ENCODE measurements around the gene VPS37B. TPM values are rescaled to one million over a fixed set of nuclear protein-coding genes. Genes with fewer than 3 reads are reported as not detected.

VPS37B gene
- total and polyA plus RNA-seq, 3 experiments from 2014 or later: 19.3 to 30.6 (median 19.9) TPM

DNA sequence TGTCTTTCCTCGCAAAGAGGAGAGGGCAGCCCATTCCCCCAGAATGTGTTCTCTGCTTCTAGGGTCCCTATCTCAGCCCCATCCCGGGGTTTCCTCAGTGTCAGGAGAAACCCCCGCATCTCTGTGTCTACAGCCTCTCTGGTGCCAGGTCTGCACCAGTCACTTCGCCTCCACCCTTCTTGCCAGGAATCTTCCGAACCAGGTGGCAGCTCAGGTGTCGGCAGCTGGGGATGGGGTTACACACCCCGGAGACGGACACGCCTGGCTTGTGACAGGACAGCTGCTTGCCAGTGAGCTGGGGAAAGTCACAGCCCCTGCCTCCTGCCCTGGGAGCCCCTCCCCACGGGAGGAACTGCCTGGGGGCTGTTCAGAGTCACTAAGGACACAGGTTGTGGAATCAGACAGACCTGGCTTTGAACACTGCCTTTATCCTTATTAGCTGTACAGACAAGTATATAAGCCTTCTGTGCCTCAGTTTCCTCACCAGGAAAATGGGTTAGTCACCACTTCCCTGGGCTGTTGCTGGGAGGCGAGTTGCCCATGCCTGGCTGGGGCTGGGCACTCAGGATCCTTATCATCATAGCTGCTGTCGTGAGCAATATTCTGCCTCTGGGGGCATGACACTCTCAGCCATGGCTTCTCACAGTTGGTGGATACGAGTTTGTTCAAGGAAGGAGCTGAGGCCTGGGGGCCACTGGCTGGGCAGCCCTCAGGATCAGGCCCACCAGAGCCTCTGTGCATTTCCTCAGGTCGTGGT lies 49.9 kb downstream of the VPS37B start:
- Mint-ChIP-seq H3K9me3 (no peaks in the 10 kb centered on the region), H3K27me3 (no peaks in the 10 kb centered on the region), H3K4me1 (peaks cover 10 to 15% (median 11%) of the 10 kb centered on the region in 3 donors), H3K36me3 (peaks cover 0 to 28% (median 0%) of the 10 kb centered on the region in 3 donors), H3K27ac (no peak overlapping the region), H3K4me3 (no peak overlapping the region)
- Histone ChIP-seq H3K36me3 (ENCODE audit: insufficient read depth, low read length) (no peaks in the 10 kb centered on the region), H3K4me3 (ENCODE audit: low read length) (no peak overlapping the region), H3K9me3 (ENCODE audit: low read length) (no peaks in the 10 kb centered on the region), H3K4me1 (ENCODE audit: insufficient read depth, low read length) (no peaks in the 10 kb centered on the region), H3K27me3 (ENCODE audit: insufficient read depth, low read length, poor library complexity, severe bottlenecking) (no peaks in the 10 kb centered on the region), H3K27ac (ENCODE audit: low read depth, low read length) (no peak overlapping the region)
- POLR2A ChIA-PET: no interaction called here
- CTCF ChIA-PET: interaction anchor here (0.8 to 1.3 kb wide), 5 partner anchors 8 to 108 kb away, joined by 3 read pairs; no protein-coding TSS in a partner anchor
- DNase-seq: no peak

DNA sequence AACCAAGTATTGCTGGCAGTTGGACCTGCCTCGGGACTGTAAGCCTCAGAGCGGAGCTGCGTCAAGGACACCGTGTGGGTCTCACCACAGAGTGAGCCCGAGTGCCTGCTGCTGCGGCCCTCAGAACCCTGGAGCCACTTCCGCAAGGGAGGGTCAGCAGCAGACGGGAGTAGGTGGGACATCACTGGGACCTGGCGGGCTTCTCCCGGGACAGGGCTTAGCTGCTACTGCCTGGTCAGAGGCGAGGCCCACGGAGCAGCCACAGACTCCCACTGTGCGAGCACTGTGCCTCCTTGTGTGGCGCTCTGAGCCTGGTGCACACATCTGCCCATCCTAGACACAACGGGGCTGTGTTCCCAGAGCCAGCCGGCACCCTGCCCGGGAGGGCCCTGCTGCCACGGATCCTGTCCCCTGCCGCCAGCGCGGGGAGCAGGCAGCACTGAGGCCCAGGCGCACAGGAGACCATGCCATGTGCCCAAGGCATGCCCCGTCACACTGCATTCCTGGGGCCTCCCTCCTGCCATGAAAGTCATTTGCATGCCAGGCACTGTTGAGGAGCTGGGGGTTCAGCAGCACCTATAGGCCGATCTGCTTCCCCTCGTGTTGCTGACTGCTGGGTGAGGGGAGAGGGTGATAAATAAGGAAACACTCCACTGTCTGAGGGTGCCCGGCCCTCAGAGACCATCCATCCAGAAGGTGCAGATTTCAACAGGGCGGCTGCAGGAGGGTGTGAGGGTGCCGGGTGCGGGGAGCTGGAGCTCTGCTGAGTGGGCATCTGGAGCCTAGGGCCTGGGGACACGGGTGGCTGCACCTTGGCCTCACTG lies 50.7 kb downstream of the VPS37B start:
- Mint-ChIP-seq H3K27me3 (no peaks in the 10 kb centered on the region), H3K4me3 (no peak overlapping the region), H3K27ac (no peak overlapping the region), H3K9me3 (no peaks in the 10 kb centered on the region), H3K4me1 (peaks cover 11 to 21% (median 14%) of the 10 kb centered on the region in 3 donors), H3K36me3 (peaks cover 0 to 28% (median 0%) of the 10 kb centered on the region in 3 donors)
- no peak overlapping the region for H3K27ac ChIP-seq (ENCODE audit: low read depth, low read length)
- no peaks in the 10 kb centered on the region for H3K27me3 ChIP-seq (ENCODE audit: insufficient read depth, low read length, poor library complexity, severe bottlenecking)
- no peaks in the 10 kb centered on the region for H3K4me1 ChIP-seq (ENCODE audit: insufficient read depth, low read length)
- no peaks in the 10 kb centered on the region for H3K9me3 ChIP-seq (ENCODE audit: low read length)
- CTCF ChIA-PET: interaction anchor here (0.6 to 1.3 kb wide), 3 partner anchors 9 to 267 kb away, joined by 3 read pairs; no protein-coding TSS in a partner anchor
- no peaks in the 10 kb centered on the region for H3K36me3 ChIP-seq (ENCODE audit: insufficient read depth, low read length)
- no peak for DNase-seq
- POLR2A ChIA-PET: no interaction called here
- H3K4me3 ChIP-seq (ENCODE audit: low read length): no peak overlapping the region

DNA sequence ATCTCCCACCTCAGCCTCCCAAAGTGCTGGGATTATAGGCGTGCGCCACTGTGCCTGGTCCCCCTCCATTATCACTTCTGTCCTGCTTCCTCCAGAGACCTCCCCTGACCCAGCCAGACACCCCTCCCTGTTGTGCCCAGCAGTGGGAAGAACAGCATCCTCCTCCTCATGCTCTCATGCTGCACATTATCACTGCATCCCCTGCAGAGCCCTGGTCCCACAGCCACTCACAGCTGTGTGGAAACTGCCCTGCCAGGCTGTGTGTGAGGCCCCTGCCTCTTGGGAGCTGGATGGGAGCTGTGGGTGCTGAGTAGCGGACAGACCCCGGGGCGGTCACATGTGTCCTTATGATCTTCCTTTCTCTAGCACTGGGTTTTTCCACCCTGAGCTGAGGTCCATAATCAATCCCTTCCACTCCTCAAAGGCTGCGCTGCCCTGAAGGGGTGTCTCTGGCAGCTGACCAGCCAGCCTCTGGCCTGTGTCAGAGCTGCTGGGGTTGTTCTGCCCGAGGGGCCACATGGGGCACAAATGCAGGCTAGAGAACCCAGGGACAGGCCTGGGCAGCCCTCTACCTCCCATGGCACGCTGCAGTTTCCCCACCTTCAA lies 51.5 kb downstream of the VPS37B start:
- CTCF ChIA-PET: interaction anchor here (0.6 to 1.3 kb wide), 2 partner anchors 9 to 266 kb away, joined by 3 read pairs; no protein-coding TSS in a partner anchor
- Histone ChIP-seq H3K4me1 (ENCODE audit: insufficient read depth, low read length) (no peaks in the 10 kb centered on the region), H3K27me3 (ENCODE audit: insufficient read depth, low read length, poor library complexity, severe bottlenecking) (no peaks in the 10 kb centered on the region), H3K4me3 (ENCODE audit: low read length) (no peak overlapping the region), H3K36me3 (ENCODE audit: insufficient read depth, low read length) (no peaks in the 10 kb centered on the region), H3K27ac (ENCODE audit: low read depth, low read length) (no peak overlapping the region), H3K9me3 (ENCODE audit: low read length) (no peaks in the 10 kb centered on the region)
- no peak for DNase-seq
- no peaks in the 10 kb centered on the region for H3K9me3 Mint-ChIP-seq
- H3K36me3 Mint-ChIP-seq: peaks cover 0 to 27% (median 0%) of the 10 kb centered on the region in 3 donors
- no peak overlapping the region for H3K4me3 Mint-ChIP-seq
- POLR2A ChIA-PET: no interaction called here
- peak overlapping the region in 2 of 8 donors; percentile 61 to 82 for H3K27ac Mint-ChIP-seq
- no peaks in the 10 kb centered on the region for H3K27me3 Mint-ChIP-seq
- H3K4me1 Mint-ChIP-seq: peaks cover 12 to 29% (median 14%) of the 10 kb centered on the region in 3 donors

DNA sequence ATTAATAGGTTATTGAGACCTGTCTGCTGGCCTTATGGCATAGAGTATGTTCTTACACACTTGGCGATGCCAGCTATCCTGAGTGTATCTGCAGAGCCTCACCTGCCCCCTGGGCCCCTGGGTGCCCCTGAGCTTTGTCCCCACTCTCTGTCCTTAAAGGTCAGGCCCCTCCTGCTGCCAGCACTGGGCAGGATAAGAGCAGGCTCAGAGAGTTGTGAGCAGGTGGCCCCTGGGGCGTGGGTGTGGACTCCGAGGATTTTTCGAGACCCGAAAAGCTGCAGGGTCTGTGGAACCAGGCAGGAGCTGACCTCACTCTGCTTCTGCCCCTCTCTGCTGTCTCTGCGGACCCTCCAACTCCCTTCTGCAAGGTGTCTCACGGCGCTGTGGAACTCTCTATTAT lies 52.5 kb downstream of the VPS37B start:
- no peaks in the 10 kb centered on the region for H3K36me3 ChIP-seq (ENCODE audit: insufficient read depth, low read length)
- POLR2A ChIA-PET: no interaction called here

DNA sequence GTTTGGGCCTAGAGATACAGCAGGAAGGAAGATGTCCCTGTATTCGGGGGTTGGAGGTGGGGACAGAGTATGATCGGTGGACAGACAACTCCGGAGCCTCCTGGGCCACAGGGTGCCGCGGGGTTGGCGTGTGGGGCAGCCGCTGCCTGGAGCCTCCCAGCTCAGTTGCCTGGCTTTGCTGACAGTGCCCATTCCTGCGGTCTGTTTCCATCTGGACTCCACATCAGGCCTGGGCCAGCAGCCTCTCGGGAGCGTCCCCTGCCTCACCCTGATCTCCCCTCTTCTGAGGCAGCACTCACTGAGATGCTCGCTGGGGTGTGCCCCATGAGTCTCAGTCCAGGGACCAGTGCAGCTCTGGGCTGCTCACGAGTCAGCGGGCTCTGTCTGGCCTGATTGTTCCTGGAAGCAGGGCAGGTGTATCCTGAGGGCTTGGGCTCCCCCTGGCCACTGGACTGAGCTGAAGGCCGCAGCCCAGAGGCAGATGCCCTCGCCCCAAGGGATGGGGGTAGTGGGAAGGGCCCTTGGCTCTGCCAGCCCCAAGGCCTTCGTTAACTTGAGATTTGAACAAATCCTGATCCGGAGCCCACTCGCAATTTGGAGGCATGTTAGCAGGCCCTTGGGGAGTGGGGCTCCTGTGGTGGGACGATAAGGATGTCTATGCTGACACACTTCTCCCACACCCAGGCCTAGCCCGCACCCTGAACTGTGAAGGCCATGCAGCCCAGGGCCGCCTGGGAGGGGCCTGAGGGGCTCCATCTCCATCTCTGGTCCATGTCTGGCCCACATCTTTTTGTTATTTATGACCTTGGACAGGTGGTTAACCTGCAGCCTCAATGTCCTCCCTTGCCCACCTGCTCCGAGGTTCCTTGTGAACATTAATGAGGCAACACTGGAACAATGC lies 53.2 kb downstream of the VPS37B start:
- no peaks in the 10 kb centered on the region for H3K9me3 Mint-ChIP-seq
- H3K9me3 ChIP-seq (ENCODE audit: low read length): no peaks in the 10 kb centered on the region
- peaks cover 29 to 46% (median 30%) of the 10 kb centered on the region in 3 donors for H3K4me1 Mint-ChIP-seq
- H3K27ac ChIP-seq (ENCODE audit: low read depth, low read length): no peak overlapping the region
- POLR2A ChIA-PET: no interaction called here
- H3K36me3 ChIP-seq (ENCODE audit: insufficient read depth, low read length): no peaks in the 10 kb centered on the region
- H3K36me3 Mint-ChIP-seq: peaks cover 0 to 20% (median 0%) of the 10 kb centered on the region in 3 donors
- no peak for DNase-seq
- CTCF ChIA-PET: interaction anchor here (1.3 to 1.4 kb wide), 2 partner anchors 15 to 18 kb away, joined by 3 read pairs; no protein-coding TSS in a partner anchor
- no peaks in the 10 kb centered on the region for H3K27me3 ChIP-seq (ENCODE audit: insufficient read depth, low read length, poor library complexity, severe bottlenecking)
- no peak overlapping the region for H3K4me3 ChIP-seq (ENCODE audit: low read length)
- H3K27me3 Mint-ChIP-seq: no peaks in the 10 kb centered on the region
- H3K4me3 Mint-ChIP-seq: no peak overlapping the region
- peaks cover 4% of the 10 kb centered on the region for H3K4me1 ChIP-seq (ENCODE audit: insufficient read depth, low read length)
- peak overlapping the region in 2 of 8 donors; percentile 11 to 54 for H3K27ac Mint-ChIP-seq

More for the DNA sequence above, 52.5 kb downstream of the VPS37B start:
- Mint-ChIP-seq H3K27ac (peak overlapping the region in 3 of 8 donors; percentile 29 to 84 (median 36)), H3K4me1 (peaks cover 22 to 39% (median 23%) of the 10 kb centered on the region in 3 donors), H3K9me3 (no peaks in the 10 kb centered on the region), H3K36me3 (peaks cover 0 to 24% (median 0%) of the 10 kb centered on the region in 3 donors), H3K27me3 (no peaks in the 10 kb centered on the region), H3K4me3 (no peak overlapping the region)
- H3K9me3 ChIP-seq (ENCODE audit: low read length): no peaks in the 10 kb centered on the region
- H3K4me1 ChIP-seq (ENCODE audit: insufficient read depth, low read length): no peaks in the 10 kb centered on the region
- H3K27me3 ChIP-seq (ENCODE audit: insufficient read depth, low read length, poor library complexity, severe bottlenecking): no peaks in the 10 kb centered on the region
- DNase-seq: no peak
- no peak overlapping the region for H3K27ac ChIP-seq (ENCODE audit: low read depth, low read length)
- CTCF ChIA-PET: interaction anchor here (1.4 kb wide), 1 partner anchor 17 kb away, joined by 3 read pairs; no protein-coding TSS in a partner anchor
- no peak overlapping the region for H3K4me3 ChIP-seq (ENCODE audit: low read length)

DNA sequence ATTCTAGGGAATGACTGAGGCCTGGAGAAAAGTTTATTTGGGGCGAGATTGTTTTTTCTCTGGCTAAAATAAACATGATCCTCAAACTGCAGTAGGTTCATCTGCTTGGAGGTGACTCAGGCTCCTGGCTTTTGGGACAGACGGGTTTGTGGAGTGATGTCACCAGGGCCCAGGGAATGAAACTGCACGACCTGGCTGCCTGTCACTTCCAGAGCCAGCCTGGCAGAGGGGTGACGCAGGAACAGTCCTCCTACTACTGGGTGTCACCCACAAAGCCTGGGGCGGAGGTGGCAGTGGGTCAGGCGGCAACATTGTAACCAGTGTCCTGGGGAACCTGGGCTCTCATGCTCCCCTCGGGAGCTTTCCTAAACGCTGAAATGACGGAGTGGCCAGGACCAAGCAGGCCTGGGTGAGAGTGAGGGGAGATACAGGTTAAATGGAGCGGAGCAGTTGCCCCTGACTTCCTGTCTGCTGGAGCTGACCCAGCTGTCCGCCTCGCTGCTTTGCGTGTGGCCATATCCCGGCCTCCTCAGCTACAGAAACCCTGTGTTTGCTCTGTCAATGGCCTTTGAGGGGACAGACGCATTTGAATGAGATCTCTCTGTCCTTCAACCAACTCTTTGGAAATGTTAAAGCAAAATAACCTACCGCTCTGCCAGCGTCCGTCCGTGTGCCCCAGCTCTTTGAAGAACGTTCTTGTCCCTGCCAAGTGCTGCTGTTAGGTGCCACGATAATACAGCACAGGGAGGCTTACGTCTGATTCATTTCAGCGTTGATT lies 54.2 kb downstream of the VPS37B start:
- Mint-ChIP-seq H3K4me1 (peaks cover 38 to 56% (median 39%) of the 10 kb centered on the region in 3 donors), H3K9me3 (no peaks in the 10 kb centered on the region), H3K36me3 (peaks cover 0 to 20% (median 0%) of the 10 kb centered on the region in 3 donors), H3K27ac (peak overlapping the region in 1 of 8 donors; percentile 44), H3K4me3 (no peak overlapping the region), H3K27me3 (no peaks in the 10 kb centered on the region)
- ChIA-PET CTCF (interaction anchor here (1.3 kb wide), 1 partner anchor 14 kb away, joined by 3 read pairs; no protein-coding TSS in a partner anchor), POLR2A (no interaction called here)
- Histone ChIP-seq H3K27me3 (ENCODE audit: insufficient read depth, low read length, poor library complexity, severe bottlenecking) (no peaks in the 10 kb centered on the region), H3K27ac (ENCODE audit: low read depth, low read length) (no peak overlapping the region), H3K4me1 (ENCODE audit: insufficient read depth, low read length) (peaks cover 13% of the 10 kb centered on the region), H3K9me3 (ENCODE audit: low read length) (no peaks in the 10 kb centered on the region), H3K36me3 (ENCODE audit: insufficient read depth, low read length) (no peaks in the 10 kb centered on the region), H3K4me3 (ENCODE audit: low read length) (no peak overlapping the region)
- DNase-seq: no peak

All from CD8-positive, alpha-beta memory T cell (primary cell).